Vagina (tissue), 2 donors: ENCODE data around the gene DNM3.

ENCODE experiments used
- POLR2A ChIP-seq, 2 donors: fragments of 450-650 bp; IDR thresholded peaks; one replicate each; pipeline ENCODE4 v1.6.1; 2017; ENCODE audit warnings: antibody characterized with exemption in 2 of 2, mild to moderate bottlenecking in 2 of 2, moderate library complexity in 2 of 2
- TF ChIP-seq, protein P1 (sequence below), 3 experiments: fragments of 450-650 bp in 2 of 3; fragments of 200-600 bp in 1 of 3; sonication (generic) in 1 of 3; IDR thresholded peaks; one replicate each; pipeline ENCODE4 v1.5.1; 2017 to 2019; ENCODE audit warnings: antibody characterized with exemption in 3 of 3, mild to moderate bottlenecking in 2 of 3, moderate library complexity in 2 of 3

- TF ChIP-seq POLR2A (IDR thresholded peaks at IDR 0.05), result no peak
- TF ChIP-seq, protein P1, sequence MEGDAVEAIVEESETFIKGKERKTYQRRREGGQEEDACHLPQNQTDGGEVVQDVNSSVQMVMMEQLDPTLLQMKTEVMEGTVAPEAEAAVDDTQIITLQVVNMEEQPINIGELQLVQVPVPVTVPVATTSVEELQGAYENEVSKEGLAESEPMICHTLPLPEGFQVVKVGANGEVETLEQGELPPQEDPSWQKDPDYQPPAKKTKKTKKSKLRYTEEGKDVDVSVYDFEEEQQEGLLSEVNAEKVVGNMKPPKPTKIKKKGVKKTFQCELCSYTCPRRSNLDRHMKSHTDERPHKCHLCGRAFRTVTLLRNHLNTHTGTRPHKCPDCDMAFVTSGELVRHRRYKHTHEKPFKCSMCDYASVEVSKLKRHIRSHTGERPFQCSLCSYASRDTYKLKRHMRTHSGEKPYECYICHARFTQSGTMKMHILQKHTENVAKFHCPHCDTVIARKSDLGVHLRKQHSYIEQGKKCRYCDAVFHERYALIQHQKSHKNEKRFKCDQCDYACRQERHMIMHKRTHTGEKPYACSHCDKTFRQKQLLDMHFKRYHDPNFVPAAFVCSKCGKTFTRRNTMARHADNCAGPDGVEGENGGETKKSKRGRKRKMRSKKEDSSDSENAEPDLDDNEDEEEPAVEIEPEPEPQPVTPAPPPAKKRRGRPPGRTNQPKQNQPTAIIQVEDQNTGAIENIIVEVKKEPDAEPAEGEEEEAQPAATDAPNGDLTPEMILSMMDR (IDR thresholded peaks at IDR 0.05), result no peak
Measured at GRCh38 chr1:171961861-171962260, 120.6 kb downstream of the DNM3 start.
